T47D (cell line): ENCODE results near the gene WDR19.

Experiments
- DNase-seq, 2 experiments: peaks; one replicate each; pipeline versions ENCODE4 v3.0.0 to v3.0.0-alpha.2; 2011 to 2012; ENCODE audit warnings: low read depth in 1 of 2, low spot score in 1 of 2
- JUND ChIP-seq: IDR thresholded peaks from 2 replicates; pipeline ENCODE4 v1.6.1; 2012; ENCODE audit warnings: low read depth
- in situ Hi-C: cut with HindIII; loops from 2 replicates; pipeline ENCODE4 v1.10.0; 2016; ENCODE audit warnings: low sequenced_read_pairs, low pct_unique_long_range_greater_than_20kb

WDR19 gene

DNA sequence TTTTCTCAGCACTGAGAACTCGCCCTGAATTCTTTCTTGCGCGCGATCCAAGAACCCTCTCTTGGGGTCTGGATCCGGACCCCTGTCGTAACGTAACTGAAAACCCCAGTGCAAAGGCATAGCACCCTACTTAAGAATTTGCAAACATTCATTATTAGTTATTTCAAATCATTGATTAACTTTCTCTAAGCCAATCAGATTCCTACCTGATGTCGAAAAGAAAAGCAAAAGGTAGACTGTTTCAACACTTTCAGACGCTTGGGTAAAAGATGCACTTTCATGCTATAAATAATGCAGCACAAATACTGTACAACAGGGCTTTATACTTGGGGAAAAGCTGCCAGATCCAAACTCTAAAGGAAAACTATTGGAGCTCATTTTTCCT lies 817 bp upstream of the WDR19 start:
- in situ Hi-C loops = no loop called here
- TF ChIP-seq JUND = no peak
- no peak for DNase-seq

- in situ Hi-C loops = no loop called here
- no peak for DNase-seq
- no peak for TF ChIP-seq JUND
Observed at GRCh38 chr4:39201963-39202362, 19.6 kb downstream of the WDR19 start.

DNA sequence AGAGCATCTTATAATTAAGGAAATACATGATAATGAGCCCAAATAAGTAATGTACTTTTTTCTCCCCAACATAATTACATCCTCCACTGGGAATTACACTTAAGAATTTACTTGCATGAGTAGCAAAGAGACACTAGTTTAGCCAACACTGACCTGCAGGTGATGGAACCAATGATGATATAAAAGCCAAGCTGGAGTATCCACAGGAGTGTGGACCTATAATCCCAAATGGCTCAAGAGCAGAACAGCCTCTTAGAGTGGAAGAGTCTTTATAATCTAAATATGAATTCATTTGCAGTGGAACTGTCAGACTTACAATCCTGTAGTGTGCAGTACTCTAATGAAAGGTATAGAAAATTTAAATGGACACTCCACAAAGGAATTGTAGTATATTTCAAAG lies 22.2 kb downstream of the WDR19 start:
- no peak for TF ChIP-seq JUND
- no peak for DNase-seq
- in situ Hi-C loops = no loop called here

DNA sequence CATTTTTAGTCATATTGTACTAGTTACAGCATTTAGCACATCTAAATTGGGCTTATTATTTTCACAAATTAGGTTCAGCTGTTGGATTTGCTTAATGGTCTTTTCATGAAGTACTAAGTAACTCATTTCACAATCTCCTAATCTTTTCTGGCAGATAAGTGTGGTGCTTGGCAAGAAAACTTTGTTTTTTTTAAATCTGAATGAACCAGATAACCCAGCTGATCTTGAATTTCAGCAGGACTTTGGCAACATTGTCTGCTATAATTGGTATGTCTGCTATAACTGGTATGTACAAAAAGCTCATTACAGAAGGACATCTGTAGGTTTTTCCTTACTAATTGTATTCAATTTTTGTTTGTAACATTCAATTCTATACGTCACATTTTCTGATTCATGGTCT lies 22.7 kb downstream of the WDR19 start:
- in situ Hi-C loops = no loop called here
- no peak for DNase-seq
- TF ChIP-seq JUND = no peak

DNA sequence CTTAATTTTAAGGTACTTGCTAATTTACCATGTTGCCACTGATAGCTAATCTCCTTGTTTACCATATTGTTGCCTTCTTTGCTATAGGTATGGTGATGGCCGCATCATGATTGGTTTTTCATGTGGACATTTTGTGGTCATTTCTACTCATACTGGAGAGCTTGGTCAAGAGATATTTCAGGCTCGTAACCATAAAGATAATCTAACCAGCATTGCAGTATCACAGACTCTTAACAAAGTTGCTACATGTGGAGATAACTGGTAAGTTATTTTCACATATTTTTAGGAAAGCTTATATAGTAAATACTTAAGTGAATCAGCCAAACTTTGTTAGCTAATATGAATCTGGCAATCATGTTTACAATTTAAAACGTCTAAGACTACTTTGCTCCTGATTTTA lies 23.1 kb downstream of the WDR19 start:
- in situ Hi-C loops = no loop called here
- no peak for TF ChIP-seq JUND
- no peak for DNase-seq

- no peak for TF ChIP-seq JUND
- in situ Hi-C loops = no loop called here
- no peak for DNase-seq
Observed at GRCh38 chr4:39227906-39228305, 45.6 kb downstream of the WDR19 start.

DNA sequence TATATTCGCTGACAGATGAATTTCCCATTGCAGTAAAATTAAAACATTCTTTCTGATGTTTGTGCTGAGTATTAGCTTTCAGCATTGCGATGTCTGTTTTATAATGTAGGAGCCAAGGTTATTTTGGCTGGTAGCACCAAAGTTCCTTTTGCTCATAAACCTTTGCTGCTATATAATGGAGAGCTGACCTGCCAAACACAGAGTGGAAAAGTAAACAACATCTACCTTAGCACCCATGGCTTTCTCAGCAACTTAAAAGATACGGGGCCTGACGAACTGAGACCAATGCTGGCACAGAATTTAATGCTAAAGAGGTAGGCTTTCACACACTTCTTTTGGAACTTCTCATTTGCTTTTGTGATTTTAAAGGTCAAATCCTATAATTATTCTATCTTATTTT lies 46.0 kb downstream of the WDR19 start:
- DNase-seq = no peak
- in situ Hi-C loops = no loop called here
- no peak for TF ChIP-seq JUND

GRCh38 chr4:39230462-39230861 lies 48.1 kb downstream of the WDR19 start:
- in situ Hi-C loops = no loop called here
- DNase-seq = no peak
- no peak for TF ChIP-seq JUND

GRCh38 chr4:39231660-39232059 lies 49.3 kb downstream of the WDR19 start:
- in situ Hi-C loops = no loop called here
- TF ChIP-seq JUND = no peak
- no peak for DNase-seq

DNA sequence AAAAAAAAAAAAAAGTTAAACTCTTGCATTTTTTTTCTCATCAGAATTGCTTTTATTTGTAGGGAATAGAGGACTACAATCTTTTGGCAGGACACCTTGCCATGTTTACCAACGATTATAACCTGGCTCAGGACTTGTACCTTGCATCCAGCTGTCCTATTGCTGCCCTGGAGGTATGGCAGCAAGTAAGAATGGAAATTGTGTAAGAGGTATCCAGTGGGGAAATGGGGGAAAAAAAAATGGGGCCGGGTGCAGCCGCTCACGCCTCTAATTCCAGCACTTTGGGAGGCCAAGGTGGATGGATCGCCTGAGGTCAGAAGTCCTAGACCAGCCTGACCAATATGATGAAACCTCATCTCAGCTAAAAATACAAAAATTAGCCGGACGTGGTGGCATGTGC lies 49.8 kb downstream of the WDR19 start:
- in situ Hi-C loops = no loop called here
- DNase-seq = no peak
- TF ChIP-seq JUND = no peak

DNA sequence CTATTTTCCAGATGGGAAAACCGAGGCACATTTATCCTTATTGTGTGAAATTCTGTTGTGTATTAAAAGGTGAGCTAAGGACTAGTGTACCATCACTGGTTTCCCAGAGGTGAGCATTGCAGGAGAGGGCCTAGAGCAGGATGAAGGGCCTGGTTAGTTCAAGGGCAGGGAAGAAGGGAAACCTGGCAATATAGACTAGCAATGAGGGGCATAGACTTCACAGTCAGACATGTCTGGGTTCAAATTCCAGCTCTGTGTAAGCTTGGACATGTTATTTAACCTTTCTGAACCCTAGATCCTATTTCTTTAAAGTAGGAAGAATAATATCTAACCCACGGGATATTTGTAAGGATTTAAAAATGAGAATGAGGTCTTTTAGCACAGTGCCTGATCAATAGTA lies 50.8 kb downstream of the WDR19 start:
- DNase-seq = no peak
- TF ChIP-seq JUND = no peak
- in situ Hi-C loops = no loop called here

DNA sequence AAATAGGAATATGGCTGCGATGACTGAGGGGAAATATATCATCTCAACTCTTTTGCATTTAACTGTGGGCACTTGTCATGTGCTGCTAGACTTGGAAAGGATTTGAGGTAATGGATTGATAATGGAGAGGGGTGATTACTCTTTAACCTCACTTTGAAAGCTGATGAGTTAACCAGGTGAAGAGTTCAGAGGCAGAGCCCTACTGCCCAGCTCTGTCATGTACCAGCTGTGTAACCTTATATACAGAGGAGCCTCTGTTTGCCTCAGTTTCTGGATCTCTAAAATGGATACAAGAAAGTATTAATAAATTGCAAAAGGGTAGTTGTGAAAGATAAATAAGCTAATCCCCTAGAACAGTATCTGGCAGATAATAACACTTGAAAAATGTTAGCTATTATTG lies 51.5 kb downstream of the WDR19 start:
- no peak for DNase-seq
- no peak for TF ChIP-seq JUND
- in situ Hi-C loops = no loop called here

- DNase-seq = no peak
- TF ChIP-seq JUND = no peak
- in situ Hi-C loops = no loop called here
Observed at GRCh38 chr4:39235021-39235420, 52.7 kb downstream of the WDR19 start.

- in situ Hi-C loops = no loop called here
- no peak for TF ChIP-seq JUND
- no peak for DNase-seq
Observed at GRCh38 chr4:39235696-39236095, 53.4 kb downstream of the WDR19 start.

DNA sequence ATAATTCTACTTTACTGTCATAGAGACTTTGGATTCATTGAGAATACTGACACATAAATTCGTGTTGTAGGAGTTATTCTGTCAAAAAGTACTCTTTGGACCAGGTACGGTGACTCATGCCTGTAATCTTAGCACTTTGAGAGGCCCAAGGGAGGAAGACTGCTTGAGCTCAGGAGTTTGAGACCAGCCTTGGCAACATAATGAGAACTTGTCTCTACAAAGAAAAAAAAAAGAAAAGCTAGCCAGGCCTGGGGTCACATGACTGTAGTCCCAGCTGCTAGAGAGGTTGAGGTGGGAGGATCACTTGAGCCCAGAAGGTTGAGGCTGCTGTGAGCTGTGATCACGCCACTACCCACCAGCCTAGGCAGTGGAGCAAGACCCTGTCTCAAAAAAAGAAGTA lies 54.9 kb downstream of the WDR19 start:
- DNase-seq = no peak
- TF ChIP-seq JUND = no peak
- in situ Hi-C loops = no loop called here
